ENCODE measurements around the gene EFHD2.
"Not testable (repeated sequence)": the region's sequence is repeated elsewhere in the genome, so short reads cannot be mapped to it uniquely, and the experiment has no call there.

EFHD2 gene

DNA sequence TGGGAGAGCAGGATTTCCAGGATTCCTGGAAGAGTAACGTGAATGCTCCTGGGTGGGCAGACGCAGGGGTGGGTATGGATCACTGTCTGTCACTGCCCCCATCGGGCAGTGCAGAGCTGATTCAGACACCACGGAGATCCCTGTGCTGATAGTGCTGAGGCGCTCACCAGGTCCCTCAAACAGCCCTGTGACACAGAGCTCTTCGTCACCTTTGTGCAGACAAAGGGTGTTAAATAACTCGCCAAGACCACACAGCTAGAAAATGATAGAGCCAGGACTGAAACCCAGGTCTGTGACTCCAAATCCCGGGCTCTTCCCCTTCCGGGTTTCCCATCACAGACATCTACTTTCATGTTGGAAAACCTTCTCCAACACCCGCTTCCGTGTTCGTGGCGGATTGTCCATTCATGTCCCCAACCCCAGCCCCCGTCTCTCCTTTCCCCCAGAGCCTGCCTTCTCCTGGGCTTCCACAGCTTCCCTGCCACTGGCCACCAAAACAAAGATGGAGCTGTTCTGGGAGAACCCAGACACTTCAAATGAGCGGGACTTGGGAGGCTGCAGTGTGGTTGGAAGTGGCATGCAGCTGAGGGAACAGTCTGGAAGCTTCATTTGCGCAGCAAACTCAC lies 2.6 kb downstream of the EFHD2 start:
- DNase-seq (ENCODE audit: low spot score), result peak; percentile 75

DNA sequence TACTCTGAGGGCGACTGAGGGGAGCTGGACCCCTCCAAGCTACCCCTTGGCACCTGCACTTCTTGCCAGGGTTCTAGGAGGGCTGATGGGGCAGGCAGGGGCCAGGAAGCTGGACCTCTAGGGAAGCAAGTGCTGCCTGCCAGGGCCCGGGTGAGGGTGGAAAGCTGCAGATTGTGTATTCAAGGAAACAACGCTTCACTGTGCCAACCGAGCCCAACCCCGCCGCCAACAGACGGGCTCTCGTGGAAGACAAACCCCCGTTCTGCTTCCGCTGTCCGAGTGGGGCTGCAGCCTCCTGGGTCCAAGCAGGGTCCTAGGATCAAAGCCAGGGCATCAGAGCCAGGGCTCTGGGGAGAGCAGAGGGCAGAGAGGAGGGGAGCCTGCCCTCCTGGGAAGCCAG lies 3.2 kb downstream of the EFHD2 start:
- no peak for DNase-seq (ENCODE audit: low spot score)

DNA sequence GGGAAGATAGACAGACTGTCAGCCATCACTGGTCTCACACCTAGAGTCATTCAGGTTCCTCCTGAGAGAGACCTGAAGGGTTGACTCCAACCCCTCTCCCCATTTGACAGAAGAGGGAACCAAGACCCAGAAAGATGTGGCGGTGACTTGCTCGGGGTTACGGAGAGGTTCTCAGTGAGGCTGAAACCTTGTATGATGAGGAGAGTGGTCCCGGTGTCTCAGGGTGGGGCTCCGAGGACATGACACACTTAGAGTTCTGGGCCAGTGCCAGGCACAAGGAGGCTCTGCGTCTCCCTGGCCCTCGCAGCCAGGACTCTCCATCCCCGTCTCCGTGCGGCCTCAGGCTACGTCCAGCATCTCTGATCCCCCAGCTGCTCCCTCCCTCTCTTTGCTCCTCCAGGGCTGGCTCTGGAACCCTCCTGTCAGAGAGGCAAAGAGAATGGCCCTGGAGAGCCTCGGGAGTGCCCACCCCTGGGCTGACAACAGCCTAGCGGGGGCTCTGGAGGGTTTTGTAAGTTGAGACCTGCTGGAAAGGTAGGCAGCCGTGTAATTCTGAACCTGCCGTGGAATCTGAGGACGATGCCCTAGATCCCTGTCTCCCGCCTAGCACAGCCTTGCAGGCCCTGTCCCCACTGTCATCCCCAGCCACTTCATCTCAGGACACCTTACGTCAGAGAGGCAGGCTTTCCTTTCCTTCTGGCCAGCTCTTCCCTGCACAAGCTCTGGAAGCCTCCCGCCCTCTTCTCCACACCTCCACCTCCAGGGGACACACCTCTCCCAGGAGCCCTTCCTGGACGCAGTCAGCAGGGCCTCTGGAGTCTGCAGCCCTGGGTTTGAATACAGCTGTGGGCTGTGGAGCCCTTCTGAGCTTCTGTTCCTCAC lies 4.1 kb downstream of the EFHD2 start:
- no peak for DNase-seq (ENCODE audit: low spot score)

DNA sequence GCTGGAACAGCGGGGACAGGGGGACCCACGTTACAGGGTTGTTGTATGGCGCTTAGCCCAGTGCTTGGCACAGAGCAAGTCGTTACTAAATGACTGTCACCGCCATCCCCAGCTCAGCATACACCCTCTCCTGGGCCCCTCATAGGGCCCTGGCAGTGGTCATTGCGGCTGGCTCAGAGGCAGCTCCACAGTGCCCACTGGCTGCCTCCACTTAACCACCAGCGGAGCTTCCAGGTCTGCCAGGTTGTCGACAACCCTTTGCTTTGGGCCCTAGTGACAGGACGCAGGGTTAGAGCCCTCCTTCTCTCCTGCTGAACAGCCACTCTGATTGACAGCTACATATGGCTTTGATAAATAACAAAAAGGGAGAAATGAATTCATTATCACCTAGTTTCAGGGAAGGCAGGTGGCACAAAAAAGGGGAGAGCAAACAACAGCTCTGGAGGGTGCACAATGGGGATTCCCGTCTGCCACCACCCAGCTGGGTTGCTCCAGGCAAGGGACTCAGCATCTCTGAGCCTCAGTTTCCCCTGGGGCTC lies 4.8 kb downstream of the EFHD2 start:
- no peak for DNase-seq (ENCODE audit: low spot score)

DNA sequence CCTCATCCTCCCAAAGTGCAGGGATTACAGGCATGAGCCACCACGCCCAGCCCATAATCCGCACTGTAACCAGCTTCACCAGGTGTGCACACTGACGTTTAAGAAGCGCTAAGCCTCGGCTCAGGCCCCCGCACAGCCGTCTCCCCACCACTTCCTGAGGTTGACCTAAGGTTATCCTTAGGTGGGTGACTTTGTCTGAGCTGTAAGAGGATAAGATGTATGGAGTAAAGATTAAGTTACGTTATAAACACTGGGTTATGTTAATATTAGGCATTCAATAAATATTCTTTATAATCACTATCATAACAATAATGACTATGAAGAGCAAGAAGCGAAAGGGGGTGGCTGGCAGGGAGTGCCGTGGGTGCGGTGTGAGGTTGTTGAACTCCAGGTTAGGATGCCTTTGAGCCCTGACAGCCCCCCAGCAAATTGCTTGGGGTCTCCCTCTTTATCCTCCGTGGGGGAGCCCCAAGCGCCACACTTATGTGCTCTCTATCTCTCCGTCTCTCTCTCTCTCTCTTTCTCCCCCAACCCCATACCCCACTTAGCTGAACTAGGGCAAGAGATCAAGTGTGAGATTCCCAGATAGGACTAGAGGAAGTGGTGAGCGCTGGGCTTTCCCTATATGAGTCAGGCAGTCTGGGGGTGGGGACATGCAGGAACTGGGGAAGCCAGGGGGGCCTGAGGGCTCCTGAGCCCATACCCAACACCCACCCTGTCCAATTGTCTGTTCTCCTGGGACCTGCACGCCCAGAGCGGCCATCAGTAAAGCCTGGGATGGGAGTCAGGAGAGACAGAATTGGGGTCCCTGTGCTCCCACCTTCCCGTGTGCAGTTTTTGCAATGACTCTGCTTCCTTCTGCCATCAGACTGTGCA lies 7.6 kb downstream of the EFHD2 start:
- peak; percentile 80 for DNase-seq (ENCODE audit: low spot score)

DNA sequence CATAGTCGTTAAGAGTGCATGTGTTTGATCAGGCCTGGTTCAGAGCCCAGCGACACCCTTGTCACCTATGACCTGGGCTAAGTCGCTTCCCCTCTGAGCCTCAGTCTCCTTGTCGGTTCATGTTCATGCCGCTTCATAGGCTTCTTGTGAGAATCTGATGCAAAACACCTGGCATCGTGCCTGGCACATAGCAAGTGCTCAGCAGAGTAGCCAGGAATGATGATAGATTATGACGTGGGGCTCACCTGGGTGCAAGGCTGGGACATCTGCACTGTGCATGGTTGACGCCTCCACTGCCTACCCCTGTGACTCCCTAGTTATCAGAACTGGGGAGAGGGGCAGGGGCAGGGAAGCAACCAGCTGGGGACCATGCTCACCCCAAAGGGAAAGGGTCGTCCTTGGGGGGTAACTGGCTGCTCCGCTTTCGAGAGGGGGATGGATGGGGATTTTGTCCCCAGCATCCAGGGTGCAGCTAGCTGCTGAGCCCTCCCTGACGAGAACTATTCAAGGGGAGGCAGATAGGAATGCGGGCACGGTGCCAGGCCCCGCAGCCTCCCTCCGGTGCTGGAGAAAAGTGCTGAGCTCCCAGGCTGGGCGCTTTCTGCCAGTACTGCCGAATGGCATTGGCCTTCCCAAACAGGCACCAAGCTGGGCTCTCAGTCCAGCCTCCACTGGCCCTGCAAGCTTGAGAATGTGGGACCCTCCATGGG lies 9.3 kb downstream of the EFHD2 start:
- no peak for DNase-seq (ENCODE audit: low spot score)

DNA sequence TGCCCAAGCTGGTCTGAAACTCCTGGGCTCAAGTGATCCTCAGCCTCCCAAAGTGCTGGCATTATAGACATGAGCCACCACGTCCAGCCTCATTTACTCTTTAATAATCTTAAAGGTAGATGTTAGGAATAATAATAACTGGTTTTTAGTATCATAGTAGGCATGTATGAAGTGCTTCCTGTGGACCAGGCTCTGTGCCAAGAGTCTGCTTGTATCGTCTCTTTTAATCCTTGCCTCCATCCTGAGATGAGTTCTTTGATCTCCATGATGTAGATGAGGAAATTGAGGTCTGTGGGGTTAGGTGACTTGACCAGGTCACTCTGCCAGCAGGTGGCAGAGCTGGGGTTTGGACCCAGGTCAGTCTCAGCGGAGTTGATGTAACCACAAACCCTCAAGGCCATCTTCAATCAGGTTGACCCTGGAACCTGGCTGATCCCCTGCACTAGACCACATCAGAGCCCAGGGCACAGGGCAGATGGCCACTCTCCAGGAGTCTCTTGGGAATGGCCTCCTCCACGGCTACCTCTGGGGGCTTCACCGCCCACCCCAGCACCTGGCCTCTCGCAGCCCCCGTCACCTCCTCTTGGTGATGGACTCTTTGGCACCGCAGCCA lies 11.3 kb downstream of the EFHD2 start:
- DNase-seq (ENCODE audit: low spot score), result no peak

DNA sequence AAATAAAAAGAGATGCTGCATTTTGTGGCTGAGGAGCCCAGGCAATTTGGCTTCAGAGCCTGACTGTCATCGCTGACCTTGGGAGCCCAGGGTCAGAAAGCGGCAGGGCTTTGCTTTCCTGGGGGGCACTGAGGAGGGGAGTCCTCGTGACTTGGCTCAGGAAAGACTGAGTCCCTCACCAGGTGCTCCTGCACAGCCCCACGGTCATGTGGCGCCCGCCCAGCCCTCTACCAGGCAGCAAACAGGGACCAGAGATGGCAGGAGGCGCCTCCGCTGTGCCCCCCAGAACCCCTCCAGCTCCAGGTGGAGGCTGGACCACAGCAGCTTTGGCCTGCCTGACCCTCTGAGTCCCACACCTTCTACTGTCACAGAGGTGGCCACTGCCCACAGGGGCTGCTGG lies 13.2 kb downstream of the EFHD2 start:
- DNase-seq (ENCODE audit: low spot score), result no peak

DNA sequence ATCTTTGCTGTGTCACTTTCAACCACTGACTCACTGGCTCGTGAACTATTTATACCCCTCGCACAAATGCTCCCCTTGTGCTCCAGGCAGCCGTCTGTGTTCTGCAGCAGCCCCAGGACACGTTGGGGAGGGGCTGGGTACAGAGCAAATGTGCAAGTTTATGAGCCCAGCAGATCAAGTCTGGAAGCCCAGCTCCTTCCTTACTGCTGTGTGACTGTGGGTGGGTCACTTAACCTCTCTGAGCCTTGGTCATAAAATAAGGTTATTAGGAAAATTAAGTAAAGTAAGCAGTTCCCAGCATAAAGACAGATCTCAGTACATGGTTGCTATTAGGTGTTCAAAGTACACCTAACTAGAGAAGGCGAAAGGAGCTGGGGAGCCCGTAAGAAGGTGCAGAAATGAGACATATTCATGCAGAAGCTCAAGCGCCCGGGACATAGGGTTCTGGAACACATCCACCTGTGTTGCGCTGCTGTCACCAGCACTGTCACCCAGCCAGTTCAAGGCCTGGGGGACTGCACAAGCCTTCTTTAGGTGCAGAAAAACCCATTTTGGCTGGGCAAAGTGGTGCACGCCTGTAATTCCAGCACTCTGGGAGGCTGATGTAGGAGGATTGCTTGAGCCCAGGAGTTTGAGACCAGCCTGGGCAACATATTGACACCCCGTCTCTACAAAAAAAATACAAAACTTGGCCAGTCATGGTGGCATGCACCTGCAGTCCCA lies 13.8 kb downstream of the EFHD2 start:
- DNase-seq (ENCODE audit: low spot score), result no peak

DNA sequence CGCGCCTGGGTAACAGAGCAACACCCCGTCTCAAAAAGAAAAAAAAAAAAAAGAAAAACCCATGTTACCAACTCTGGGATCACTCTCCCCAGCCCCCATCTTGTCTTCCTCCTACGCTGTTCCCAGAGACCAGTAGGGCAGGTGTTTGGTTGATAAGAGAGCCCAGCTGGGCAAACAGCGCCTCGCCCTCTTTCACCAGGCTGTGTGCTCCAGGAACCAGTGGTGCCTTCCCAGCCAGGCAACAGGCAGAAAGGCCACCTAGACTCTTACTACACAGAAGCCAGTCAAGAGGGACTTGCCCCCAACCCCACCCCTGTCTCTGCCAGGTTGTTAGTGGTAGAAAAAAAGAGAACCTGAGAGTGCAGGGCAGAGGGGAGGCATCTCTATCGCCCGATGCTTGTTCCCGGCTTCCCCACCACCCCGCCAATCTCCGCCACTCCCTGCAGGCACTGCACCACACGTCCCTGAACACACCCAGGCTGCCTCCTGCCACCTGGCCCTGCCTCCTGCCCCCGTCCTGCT lies 14.5 kb downstream of the EFHD2 start:
- DNase-seq (ENCODE audit: low spot score), result no peak

DNA sequence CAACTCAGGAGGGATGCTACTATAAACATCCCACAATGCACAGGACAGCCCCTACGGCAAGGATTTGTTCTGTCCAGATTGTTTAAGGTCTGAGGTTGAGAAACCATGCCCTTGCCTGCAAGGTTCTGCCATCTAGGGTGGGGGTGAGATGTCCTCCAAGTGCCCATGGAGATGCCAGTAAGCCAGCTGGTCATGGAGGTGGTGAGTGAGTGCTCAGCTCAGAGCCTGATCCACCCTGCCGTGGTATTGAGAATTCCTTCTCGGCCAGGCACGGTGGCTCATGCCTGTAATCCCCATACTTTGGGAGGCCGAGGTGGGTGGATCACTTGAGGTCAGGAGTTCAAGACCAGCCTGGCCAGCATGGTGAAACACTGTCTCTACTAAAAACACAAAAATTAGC lies 15.3 kb downstream of the EFHD2 start:
- DNase-seq (ENCODE audit: low spot score), result no peak

DNA sequence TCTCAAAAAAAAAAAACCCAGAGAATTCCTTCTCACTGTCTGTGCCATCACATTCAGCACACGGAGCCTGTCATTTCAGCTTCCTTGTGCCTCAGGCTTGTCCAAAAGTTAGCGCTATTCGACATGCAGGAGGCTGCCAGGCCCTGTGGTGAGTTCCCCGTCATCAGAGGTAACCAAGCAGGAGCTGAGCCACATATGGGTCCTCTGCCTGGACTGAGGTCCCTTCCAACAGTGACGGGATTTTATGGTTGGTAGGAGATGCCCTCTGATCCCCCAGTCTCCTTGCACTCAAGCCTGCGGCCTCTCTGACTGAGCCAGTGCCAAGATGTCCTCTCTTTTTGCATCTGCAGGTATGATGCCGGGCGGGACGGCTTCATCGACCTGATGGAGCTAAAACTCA lies 15.8 kb downstream of the EFHD2 start:
- no peak for DNase-seq (ENCODE audit: low spot score)

DNA sequence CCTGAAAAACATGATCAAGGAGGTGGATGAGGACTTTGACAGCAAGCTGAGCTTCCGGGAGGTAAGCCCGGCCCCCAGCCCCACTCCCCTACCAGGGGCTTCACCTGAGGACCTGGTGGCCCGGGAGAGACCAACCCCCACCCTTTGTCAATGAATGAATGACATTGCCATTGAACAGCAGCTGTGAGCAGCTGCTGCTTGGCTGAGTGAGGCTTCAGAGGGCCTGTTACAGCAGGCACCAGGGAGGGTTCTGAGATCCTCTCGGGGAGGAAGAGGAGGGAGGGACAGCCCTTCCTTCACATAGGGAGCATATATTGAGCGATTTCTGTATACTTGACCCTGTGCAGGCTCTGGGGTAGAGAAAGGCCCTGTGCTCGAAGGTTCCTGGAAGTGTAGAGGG lies 16.3 kb downstream of the EFHD2 start:
- DNase-seq (ENCODE audit: low spot score), result no peak

DNA sequence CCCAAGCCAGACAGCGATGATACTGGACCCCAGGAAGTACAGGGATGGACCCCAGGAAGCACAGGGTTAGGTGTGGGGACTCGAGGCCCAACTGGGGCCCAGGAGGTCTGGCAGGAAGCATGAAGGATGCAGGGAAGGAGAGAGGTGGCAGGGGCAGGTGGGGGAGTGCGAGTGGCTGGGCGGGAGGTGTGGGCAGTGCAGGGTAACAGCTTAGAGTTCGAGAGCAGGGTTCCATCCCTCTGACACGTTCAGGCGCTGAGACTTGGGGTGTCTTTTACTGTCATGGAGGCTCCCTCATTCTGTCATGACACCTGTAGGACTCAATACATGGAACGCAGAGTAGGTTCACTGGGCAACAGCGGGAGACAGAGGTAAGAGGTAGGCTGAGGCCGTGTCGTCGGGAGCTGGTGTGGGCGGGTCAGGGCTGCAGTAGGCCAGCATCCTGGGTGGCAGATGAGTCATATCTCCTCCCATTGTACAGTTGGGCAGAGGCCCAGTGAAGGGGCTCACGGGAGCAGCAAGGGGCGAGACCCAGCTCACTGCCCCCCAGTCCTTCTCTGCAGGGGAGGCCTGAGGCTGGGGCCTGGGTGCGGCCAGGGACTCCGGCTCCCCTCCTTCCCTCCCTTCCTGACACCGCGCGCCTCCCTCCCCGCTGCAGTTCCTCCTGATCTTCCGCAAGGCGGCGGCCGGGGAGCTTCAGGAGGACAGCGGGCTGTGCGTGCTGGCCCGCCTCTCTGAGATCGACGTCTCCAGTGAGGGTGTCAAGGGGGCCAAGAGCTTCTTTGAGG lies 17.0 kb downstream of the EFHD2 start:
- no peak for DNase-seq (ENCODE audit: low spot score)

DNA sequence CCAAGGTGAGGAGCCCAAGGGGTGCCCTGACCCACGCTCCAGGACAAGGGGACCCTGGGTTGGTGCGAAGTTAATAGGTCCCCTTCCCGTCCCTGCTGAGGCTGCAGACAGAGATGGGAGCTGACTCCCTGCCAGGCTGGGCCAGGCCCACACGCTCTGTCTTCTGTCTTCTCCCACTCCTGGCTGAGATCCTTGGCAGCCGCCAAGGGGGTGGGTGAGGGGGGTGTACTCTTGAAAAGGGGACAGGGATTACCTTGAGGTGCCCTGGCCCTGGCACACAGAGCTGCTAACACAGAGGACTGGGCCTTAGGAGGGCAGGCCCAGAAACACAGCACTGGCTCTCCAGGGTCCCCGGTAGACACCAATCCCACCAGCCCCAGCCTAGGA lies 17.6 kb downstream of the EFHD2 start:
- DNase-seq (ENCODE audit: low spot score), result no peak

DNA sequence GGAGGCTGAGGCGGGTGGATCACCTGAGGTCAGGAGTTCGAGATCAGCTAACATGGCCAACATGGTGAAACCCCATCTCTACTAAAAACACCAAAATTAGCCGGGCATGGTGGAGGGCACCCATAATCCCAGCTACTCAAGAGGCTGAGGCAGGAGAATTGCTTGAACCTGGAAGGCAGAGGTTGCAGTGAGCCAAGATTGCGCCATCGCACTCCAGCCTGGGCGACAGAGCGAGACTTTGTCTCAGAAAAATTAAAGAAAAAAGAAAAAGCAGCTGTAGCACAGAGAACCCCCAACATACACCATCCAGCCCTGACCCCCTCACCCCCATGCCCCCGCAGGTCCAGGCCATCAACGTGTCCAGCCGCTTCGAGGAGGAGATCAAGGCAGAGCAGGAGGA lies 18.6 kb downstream of the EFHD2 start:
- DNase-seq (ENCODE audit: low spot score), result not testable (repeated sequence)

DNA sequence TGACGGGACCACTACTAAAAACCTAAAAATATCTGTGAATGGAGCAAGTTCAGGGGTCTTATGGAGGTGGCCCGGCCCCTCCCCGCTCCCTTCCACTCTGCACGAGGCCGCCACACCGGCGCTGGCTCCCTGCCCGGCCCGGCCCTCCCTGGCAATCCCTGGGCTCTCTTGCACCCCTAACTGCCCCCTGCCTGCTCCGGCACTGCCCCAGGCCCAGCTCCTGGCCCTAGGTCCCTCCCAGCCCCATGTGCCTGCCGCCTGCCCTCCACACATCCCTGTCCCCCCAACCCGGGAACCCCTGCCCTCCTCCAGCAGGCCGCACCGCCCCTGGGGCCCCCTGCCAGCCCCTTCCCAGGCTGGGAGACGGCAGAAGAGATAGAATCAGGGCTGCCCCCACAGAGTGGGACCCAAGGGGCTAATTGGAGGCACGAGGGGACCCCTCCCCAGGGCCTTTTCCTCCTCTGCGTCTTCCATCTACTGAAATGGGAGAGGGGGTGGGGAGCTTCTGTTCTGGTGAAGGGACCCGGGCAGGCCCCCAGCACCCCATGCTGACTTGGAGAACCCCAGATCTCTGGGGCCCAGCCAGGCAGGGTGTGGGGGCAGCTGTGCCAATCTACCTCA lies 19.2 kb downstream of the EFHD2 start:
- no peak for DNase-seq (ENCODE audit: low spot score)

DNA sequence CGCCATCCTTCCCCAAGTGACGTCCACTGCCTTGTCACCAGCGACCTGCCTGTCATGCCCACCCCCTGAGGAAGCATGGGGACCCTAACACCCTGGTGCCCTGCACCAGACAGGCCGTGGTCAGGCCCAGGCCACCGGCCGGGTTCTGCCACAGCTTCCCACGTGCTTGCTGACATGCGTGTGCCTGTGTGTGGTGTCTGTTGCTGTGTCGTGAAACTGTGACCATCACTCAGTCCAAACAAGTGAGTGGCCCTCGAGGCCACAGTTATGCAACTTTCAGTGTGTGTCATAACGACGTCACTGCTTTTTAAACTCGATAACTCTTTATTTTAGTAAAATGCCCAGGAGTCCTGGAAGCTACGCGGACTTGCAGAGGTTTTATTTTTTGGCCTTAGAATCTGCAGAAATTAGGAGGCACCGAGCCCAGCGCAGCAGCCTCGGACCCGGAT lies 20.0 kb downstream of the EFHD2 start:
- no peak for DNase-seq (ENCODE audit: low spot score)
